H9 (cell line): ENCODE data around the gene AHI1. TPM values are rescaled to one million over a fixed set of nuclear protein-coding genes. Genes with fewer than 3 reads are reported as not detected.

Experiments used
- DNase-seq: peaks from one replicate; pipeline ENCODE4 v3.0.0-alpha.2; 2017
- H2AFZ ChIP-seq: one replicate; pipeline ENCODE4 v1.6.1; 2013; ENCODE audit warnings: mild to moderate bottlenecking, low read length, control low read depth, moderate library complexity
- H2AK5ac ChIP-seq: 2 replicates; pipeline ENCODE4 v1.6.1; 2013; ENCODE audit warnings: low read length, control low read depth, mixed read lengths; ENCODE audit not compliant: insufficient read length
- H2BK120ac ChIP-seq: one replicate; pipeline ENCODE4 v1.6.1; 2013; ENCODE audit warnings: low read depth, mild to moderate bottlenecking, low read length, control low read depth, inconsistent platforms; ENCODE audit not compliant: poor library complexity, severe bottlenecking
- H2BK12ac ChIP-seq: 2 replicates; pipeline ENCODE4 v1.6.1; 2013; ENCODE audit warnings: low read length, control low read depth, mixed read lengths, low read depth; ENCODE audit not compliant: insufficient read length
- H2BK15ac ChIP-seq: 2 replicates; pipeline ENCODE4 v1.6.1; 2013; ENCODE audit warnings: low read depth, low read length, control low read depth
- H2BK20ac ChIP-seq: one replicate; pipeline ENCODE4 v1.6.1; 2013; ENCODE audit warnings: low read depth, mild to moderate bottlenecking, low read length, control low read depth, inconsistent platforms; ENCODE audit not compliant: poor library complexity, severe bottlenecking
- H2BK5ac ChIP-seq: 2 replicates; pipeline ENCODE4 v1.6.1; 2013; ENCODE audit warnings: low read length, control low read depth, mixed read lengths; ENCODE audit not compliant: insufficient read length
- H3K14ac ChIP-seq: 2 replicates; pipeline ENCODE4 v1.6.1; 2013; ENCODE audit warnings: low read length, control low read depth; ENCODE audit not compliant: insufficient read depth
- H3K18ac ChIP-seq: 2 replicates; pipeline ENCODE4 v1.6.1; 2013; ENCODE audit warnings: low read depth, mild to moderate bottlenecking, mixed read lengths, low read length, control low read depth; ENCODE audit not compliant: insufficient read length
- H3K23ac ChIP-seq: 2 replicates; pipeline ENCODE4 v1.6.1; 2013; ENCODE audit warnings: low read length, control low read depth, mixed read lengths, low read depth; ENCODE audit not compliant: insufficient read length
- H3K23me2 ChIP-seq: 2 replicates; pipeline ENCODE4 v1.6.1; 2013; ENCODE audit warnings: low read depth, mild to moderate bottlenecking, mixed read lengths, low read length, control low read depth; ENCODE audit not compliant: insufficient read length, poor library complexity, severe bottlenecking
- H3K27ac ChIP-seq: 2 replicates; pipeline ENCODE4 v1.5.1; 2013; ENCODE audit warnings: low read length, control low read depth, mixed read lengths, low read depth; ENCODE audit not compliant: insufficient read length
- H3K27me3 ChIP-seq: 2 replicates; pipeline ENCODE4 v1.6.1; 2013; ENCODE audit warnings: low read length, control low read depth, inconsistent platforms; ENCODE audit not compliant: insufficient read depth
- H3K4ac ChIP-seq: 2 replicates; pipeline ENCODE4 v1.6.1; 2013; ENCODE audit warnings: low read depth, mild to moderate bottlenecking, control low read depth, inconsistent platforms, low read length, moderate library complexity
- H3K4me1 ChIP-seq: 2 replicates; pipeline ENCODE4 v1.6.1; 2013; ENCODE audit warnings: low read length, control low read depth, inconsistent platforms; ENCODE audit not compliant: insufficient read depth
- H3K4me2 ChIP-seq: 2 replicates; pipeline ENCODE4 v1.6.1; 2013; ENCODE audit warnings: low read length, control low read depth, mixed read lengths; ENCODE audit not compliant: insufficient read length, insufficient read depth
- H3K56ac ChIP-seq: 2 replicates; pipeline ENCODE4 v1.6.1; 2013; ENCODE audit warnings: low read depth, mild to moderate bottlenecking, mixed read lengths, low read length, control low read depth; ENCODE audit not compliant: insufficient read length
- H3K79me1 ChIP-seq: 2 replicates; pipeline ENCODE4 v1.6.1; 2013; ENCODE audit warnings: low read depth, mild to moderate bottlenecking, moderate library complexity, low read length, control low read depth, inconsistent platforms; ENCODE audit not compliant: insufficient read depth, poor library complexity, severe bottlenecking
- H3K79me2 ChIP-seq: 2 replicates; pipeline ENCODE4 v1.6.1; 2013; ENCODE audit warnings: low read length, control low read depth, inconsistent platforms; ENCODE audit not compliant: insufficient read depth
- H3K9ac ChIP-seq: 2 replicates; pipeline ENCODE4 v1.6.1; 2013; ENCODE audit warnings: low read length, control low read depth, mixed read lengths; ENCODE audit not compliant: insufficient read length; ENCODE audit errors: extremely low read depth
- H3K9me3 ChIP-seq: one replicate; pipeline ENCODE4 v1.6.1; 2013; ENCODE audit warnings: low read depth, low read length, inconsistent platforms; ENCODE audit not compliant: control insufficient read depth
- H3T11ph ChIP-seq: one replicate; pipeline ENCODE4 v1.6.1; 2013; ENCODE audit warnings: mild to moderate bottlenecking, low read length, control low read depth, inconsistent platforms
- H4K20me1 ChIP-seq: one replicate; pipeline ENCODE4 v1.6.1; 2013; ENCODE audit not compliant: control insufficient read depth, insufficient read length, insufficient read depth
- H4K5ac ChIP-seq: 2 replicates; pipeline ENCODE4 v1.6.1; 2013; ENCODE audit warnings: low read depth, mild to moderate bottlenecking, mixed read lengths, low read length, control low read depth; ENCODE audit not compliant: insufficient read length
- H4K8ac ChIP-seq: replicated peaks from 2 replicates; pipeline ENCODE4 v1.6.1; 2013; ENCODE audit warnings: low read length, control low read depth, mixed read lengths, low read depth; ENCODE audit not compliant: insufficient read length
- H4K91ac ChIP-seq: 2 replicates; pipeline ENCODE4 v1.6.1; 2013; ENCODE audit warnings: low read depth, mild to moderate bottlenecking, moderate library complexity, mixed read lengths, low read length, control low read depth; ENCODE audit not compliant: insufficient read length
- H3K27ac Mint-ChIP-seq, 3 experiments: 2 replicates in 2 of 3; 3 replicates in 1 of 3; pipeline ENCODE4 v1.8.0; 2020 to 2021; ENCODE audit warnings: mixed read lengths in 3 of 3, mild to moderate bottlenecking in 1 of 3, moderate library complexity in 1 of 3
- H3K27me3 Mint-ChIP-seq: 2 replicates; pipeline ENCODE4 v1.8.0; 2021; ENCODE audit warnings: low read depth, mild to moderate bottlenecking, moderate library complexity, mixed read lengths
- H3K36me3 Mint-ChIP-seq, 3 experiments: 2 replicates in 2 of 3; 3 replicates in 1 of 3; pipeline ENCODE4 v1.8.0; 2020 to 2021; ENCODE audit warnings: low read depth in 3 of 3, mixed read lengths in 3 of 3; ENCODE audit not compliant: insufficient read depth in 1 of 3
- H3K4me1 Mint-ChIP-seq, 2 experiments: 2 replicates each; pipeline ENCODE4 v1.8.0; 2020; ENCODE audit warnings: mixed read lengths in 2 of 2
- H3K4me3 Mint-ChIP-seq, 2 experiments: 2 replicates in 1 of 2; 3 replicates in 1 of 2; pipeline ENCODE4 v1.8.0; 2020 to 2021; ENCODE audit warnings: mild to moderate bottlenecking in 2 of 2, mixed read lengths in 2 of 2, moderate library complexity in 1 of 2
- H3K9me3 Mint-ChIP-seq, 2 experiments: 2 replicates in 1 of 2; 3 replicates in 1 of 2; pipeline ENCODE4 v1.8.0; 2020; ENCODE audit warnings: mild to moderate bottlenecking in 2 of 2, mixed read lengths in 2 of 2, moderate library complexity in 1 of 2
- CTCF ChIP-seq: fragments of 200-600 bp; sonication (generic); conservative IDR thresholded peaks from 3 replicates; pipeline ENCODE4 v1.8.0; 2021; ENCODE audit warnings: antibody characterized with exemption, mild to moderate bottlenecking
- WGBS: extraction: QIAGEN DNeasy Blood & Tissue Kit; methylation state at CpG from one replicate; pipeline ENCODE4 v1.1.7; 2013; ENCODE audit warnings: missing lambda C conversion rate, low lambda C conversion rate, mixed read lengths; ENCODE audit not compliant: insufficient read length; ENCODE audit errors: extremely low coverage; 5-methylcytosine and 5-hydroxymethylcytosine counted together
- total RNA-seq: library from RNA; stranded (reverse); gene quantifications from 2 replicates; pipeline ENCODE4 v1.2.1, GENCODE V29; 2021

Gene AHI1
- total RNA-seq, 1 experiment from 2014 or later, result 9.9 TPM

DNA sequence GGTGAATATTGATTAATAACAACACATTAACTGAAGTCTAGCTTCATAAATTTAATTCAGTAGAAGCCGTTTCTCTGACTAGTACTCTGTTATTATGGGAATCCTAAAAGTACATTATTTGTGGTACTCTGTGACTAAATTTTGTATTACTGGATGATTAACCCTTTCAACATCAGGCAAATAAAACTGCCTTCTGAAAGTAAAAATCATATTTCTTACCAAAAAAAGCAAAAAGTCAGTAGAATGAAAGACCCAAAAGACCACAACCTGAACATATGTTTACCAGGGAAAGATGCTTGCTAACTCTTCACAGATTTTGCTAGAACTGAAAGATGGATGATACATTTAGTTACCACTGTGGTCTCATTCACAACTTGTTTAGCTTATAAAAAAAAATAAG is 73.2 kb downstream of the AHI1 start:
- H3K4ac ChIP-seq, result no peak overlapping the region
- 0 out of 7 replicates have a peak overlapping the region, but pooled peaks of 1 of the 3 experiments have one; percentile 40 for H3K27ac Mint-ChIP-seq

More for the DNA sequence above, 73.2 kb downstream of the AHI1 start:
- Mint-ChIP-seq H3K9me3 (no peaks in the 10 kb centered on the region), H3K27me3 (no peaks in the 10 kb centered on the region), H3K4me1 (peaks cover 5 to 9% of the 10 kb centered on the region in 2 experiments), H3K36me3 (no peaks in the 10 kb centered on the region), H3K4me3 (no peak overlapping the region)
- H3K79me1 ChIP-seq, result no peaks in the 10 kb centered on the region
- H3K9me3 ChIP-seq, result no peaks in the 10 kb centered on the region
- no peak overlapping the region for H3K14ac ChIP-seq
- H2BK5ac ChIP-seq, result no peak overlapping the region
- no peak overlapping the region for H2BK12ac ChIP-seq
- no peak for TF ChIP-seq CTCF
- H3K4me1 ChIP-seq, result no peaks in the 10 kb centered on the region
- no peak overlapping the region for H3K56ac ChIP-seq
- no peak overlapping the region for H2BK120ac ChIP-seq
- no peaks in the 10 kb centered on the region for H3K23me2 ChIP-seq
- H3K79me2 ChIP-seq, result no peaks in the 10 kb centered on the region
- no peak overlapping the region for H2BK15ac ChIP-seq
- WGBS, result no CpG with 5 or more reads among the region's 1 CpG
- H4K8ac ChIP-seq, result no peak overlapping the region
- H3K18ac ChIP-seq, result no peak overlapping the region
- H2BK20ac ChIP-seq, result no peak overlapping the region
- H3K23ac ChIP-seq, result no peak overlapping the region
- H4K91ac ChIP-seq, result no peak overlapping the region
- DNase-seq, result no peak
- no peak overlapping the region for H3K9ac ChIP-seq
- no peak overlapping the region for H2AFZ ChIP-seq
- no peak overlapping the region for H3K27ac ChIP-seq
- H4K20me1 ChIP-seq, result no peaks in the 10 kb centered on the region
- no peak overlapping the region for H3T11ph ChIP-seq
- H3K27me3 ChIP-seq, result no peaks in the 10 kb centered on the region
- H3K4me2 ChIP-seq, result no peak overlapping the region
- no peak overlapping the region for H4K5ac ChIP-seq
- H2AK5ac ChIP-seq, result no peak overlapping the region
